ENCODE data around the gene EHMT1.

The EHMT1 gene

DNA sequence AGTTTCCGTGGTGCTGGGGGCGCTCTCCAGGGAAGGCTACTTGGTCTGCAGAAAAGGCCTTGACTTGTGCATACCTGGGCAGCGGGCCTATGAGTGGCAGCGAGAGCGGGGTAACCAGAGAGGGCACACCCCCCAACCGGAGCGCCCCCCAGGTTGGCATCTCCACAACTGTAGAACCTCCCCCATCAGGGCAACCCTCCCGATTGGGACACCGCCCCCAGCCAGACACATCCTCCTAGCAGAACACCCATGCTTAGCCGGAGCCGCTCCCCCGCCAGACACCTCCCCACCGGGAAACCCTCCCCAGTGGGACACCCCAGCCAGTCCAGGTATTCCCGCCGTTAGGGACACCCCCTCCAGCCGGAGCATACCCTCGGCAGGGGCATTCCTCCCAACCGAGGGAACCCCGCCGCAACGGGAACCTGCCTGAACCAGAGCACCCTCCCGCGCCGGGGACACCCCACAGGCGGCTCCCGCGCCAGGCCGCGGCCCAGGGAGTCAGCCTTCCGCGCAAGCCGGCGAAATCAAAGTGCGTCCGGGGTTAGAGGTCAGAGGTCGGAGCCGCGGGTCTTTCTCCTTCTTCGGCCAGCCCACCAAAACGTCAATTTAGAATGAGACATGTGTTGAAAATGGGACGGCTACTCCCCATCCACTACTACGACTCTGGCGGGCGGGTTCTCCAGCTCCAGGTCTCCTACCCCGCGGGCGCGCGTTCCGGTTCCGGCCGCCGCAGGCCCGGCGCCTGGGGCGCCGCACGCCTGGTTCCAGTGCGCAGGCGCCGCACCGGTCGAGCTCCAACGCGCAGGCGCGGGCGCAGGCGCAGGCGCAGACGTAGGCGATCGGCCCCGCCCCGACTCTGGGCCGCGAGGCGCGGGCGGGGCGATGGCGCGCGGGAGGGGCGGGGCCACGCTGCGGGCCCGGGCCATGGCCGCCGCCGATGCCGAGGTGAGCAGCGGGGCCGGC is at the start of gene EHMT1:
Gene EHMT1 (plus strand): TSS at position 901 of the 963 bp plus-strand sequence. CDS start 24 bp downstream, at position 925.
- DNase-seq (ENCODE audit: low read depth in 2 of 2): peak; percentile 82 to 83

DNA sequence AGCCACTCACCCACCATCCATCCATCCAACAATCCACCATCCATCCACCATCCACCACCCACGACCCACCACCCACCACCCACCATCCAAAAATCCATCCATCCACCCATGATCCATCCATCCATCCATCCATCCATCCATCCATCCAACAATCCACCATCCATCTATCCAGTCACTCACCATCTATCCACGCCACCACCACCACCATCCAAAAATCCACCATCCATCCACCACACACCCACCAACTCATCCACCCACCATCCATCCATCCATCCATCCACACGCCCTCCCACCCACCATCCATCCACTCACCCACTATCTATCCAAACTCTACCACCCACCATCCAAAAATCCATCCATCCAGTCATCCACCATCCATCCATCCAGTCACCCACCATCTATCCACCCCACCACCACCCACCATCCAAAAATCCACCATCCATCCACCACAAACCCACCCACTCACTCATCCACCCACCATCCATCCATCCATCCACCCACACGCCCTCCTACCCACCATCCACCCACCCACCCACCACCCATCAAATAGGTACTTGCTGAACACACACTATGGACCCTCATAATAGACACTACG is 49.1 kb upstream of the EHMT1 start:
- no peak for DNase-seq (ENCODE audit: low read depth in 2 of 2)

DNA sequence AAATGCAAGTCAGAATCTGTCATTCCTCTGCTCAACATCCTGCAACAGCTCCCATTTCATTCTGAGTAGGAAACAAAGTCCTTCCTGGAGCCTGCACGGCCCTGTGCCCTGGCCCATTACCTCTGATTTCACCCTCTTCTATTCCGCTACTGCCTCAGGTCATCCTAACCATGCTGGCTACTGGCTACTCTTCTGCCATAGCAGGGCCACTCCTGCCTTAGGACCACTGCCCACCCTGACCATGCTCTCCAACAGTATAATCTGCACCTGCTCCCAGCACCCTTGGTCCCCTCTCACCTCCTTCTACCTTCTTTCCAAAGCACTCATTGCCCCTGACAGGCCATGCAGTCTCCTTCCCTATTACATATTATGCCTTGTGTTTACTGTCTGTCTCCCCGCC is 48.2 kb upstream of the EHMT1 start:
- no peak for DNase-seq (ENCODE audit: low read depth in 2 of 2)

DNA sequence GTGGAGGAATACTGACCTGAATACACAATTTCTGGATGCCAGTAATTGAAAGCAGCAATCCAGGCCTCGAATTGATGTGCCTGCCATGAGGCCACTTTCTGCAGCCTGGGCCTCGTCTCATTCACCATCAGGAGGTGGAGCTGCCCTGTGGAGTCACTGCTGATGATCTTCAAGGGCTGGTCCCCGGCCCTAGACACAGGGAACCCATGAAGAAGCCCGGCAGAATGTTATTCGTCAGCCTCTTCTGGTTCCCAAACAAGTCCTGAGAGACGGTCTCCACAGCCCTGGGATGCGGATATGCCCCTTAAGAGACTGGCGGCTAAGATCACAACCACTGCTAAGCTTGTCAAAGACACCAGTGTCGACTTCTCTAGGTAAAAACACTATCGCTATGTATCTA is 44.6 kb upstream of the EHMT1 start:
- DNase-seq (ENCODE audit: low read depth in 2 of 2): no peak

DNA sequence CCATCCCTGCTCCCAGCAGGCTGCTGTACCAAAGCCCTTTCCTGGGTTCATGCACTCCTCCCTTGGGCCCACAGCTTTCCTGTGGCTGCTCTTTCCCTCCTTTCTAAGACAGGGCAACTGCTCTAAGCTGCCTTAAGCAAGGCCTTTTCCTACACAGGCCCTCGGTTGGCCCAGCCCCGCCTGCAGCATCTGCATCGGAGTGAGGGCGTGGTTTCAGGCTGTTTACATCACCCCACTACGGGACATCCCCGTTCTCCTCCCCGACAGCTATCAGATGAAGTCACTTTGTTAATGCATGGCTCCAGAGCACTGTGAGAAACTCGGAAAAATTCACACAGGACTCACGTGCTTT is 43.5 kb upstream of the EHMT1 start:
- DNase-seq (ENCODE audit: low read depth in 2 of 2): no peak

DNA sequence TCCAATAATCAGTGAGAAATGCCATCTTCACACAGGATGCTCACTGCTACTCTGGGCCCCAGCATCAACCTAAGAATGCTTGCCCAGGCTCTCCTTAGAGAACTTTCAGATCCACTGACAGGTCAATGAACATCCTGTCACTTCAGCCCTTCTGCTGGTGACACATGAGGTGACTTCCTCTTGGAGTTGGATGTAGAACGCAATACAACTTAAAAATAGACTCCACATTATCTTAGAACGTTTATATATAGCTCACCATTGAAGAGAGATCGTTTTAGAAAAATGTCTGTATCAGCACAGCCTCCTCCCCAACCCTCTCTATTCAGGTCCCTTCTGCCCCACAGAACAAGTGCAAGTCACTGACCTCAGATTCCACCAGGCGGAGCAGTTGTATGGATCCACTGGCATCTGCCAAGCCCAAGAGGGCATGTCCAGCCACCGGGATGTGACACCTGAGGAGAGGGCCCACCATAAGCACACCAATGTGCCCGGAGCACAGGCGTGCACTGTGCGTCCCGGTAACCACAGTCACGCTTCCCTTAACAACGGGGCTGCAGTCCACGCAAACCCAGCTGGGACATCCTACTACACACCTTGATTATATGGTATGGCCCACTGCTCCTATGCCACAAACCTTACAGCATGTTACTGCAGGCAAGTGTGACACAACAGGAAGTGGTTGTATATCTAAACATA is 42.9 kb upstream of the EHMT1 start:
- no peak for DNase-seq (ENCODE audit: low read depth in 2 of 2)

DNA sequence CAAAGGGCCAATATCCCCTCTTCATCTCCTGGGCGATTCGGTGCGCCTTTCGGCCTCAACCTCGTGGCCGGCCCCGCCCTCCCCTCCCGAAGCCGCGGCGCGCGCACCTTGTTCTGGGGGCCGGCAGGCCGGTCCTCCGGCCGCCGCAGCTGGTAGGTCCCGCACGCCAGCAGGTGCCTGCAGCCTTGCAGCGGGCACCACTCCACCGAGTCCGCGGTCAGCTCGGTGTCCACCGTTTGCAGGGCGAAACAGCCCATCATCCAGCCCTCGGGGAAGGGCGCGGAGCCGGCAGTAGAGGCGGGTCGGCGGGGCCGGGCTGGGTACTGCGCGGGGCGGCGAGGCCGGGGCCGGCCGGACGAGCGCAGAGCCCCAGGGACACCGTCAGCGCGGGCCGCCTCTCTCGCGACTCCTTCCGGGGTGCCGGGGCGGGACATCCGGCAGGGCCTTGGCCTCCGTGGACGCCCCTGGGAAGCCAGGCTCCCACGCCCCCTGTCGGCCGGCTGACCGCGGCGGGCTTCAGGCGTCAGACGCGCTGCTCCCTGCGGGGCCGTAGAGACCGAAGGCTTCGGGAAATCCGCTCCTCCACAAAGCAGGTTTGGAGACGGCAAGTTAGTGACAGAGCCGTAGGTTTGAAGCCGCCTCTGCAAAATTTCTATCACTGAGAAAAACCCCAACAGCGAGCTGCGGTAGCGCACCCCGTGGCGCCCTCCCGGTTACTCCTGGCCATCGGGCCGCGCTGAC is 40.1 kb upstream of the EHMT1 start, which contains the start of gene DPH7:
Gene DPH7 (minus strand): TSS at position 408 of the 741 bp plus-strand sequence. CDS start 148 bp downstream, at position 260.
- DNase-seq (ENCODE audit: low read depth in 2 of 2): peak; percentile 94 to 95

DNA sequence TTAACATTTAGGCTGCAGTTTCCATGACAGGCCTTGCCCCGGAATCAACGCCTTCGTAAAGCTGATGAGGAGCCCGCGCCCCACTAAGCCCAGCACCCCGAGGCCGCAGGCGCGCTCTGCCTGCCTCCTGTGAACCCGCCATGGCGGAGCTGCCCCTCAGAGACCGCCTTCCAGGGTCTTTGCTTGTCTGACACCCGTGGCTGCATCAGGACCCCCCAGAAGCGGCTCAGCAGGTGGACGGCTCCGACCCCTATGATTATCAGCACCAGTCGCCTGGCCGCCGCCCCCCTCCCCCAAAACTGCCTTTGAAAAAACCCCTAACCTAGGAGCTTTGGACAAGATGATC is 39.6 kb upstream of the EHMT1 start:
- DNase-seq (ENCODE audit: low read depth in 2 of 2): no peak

DNA sequence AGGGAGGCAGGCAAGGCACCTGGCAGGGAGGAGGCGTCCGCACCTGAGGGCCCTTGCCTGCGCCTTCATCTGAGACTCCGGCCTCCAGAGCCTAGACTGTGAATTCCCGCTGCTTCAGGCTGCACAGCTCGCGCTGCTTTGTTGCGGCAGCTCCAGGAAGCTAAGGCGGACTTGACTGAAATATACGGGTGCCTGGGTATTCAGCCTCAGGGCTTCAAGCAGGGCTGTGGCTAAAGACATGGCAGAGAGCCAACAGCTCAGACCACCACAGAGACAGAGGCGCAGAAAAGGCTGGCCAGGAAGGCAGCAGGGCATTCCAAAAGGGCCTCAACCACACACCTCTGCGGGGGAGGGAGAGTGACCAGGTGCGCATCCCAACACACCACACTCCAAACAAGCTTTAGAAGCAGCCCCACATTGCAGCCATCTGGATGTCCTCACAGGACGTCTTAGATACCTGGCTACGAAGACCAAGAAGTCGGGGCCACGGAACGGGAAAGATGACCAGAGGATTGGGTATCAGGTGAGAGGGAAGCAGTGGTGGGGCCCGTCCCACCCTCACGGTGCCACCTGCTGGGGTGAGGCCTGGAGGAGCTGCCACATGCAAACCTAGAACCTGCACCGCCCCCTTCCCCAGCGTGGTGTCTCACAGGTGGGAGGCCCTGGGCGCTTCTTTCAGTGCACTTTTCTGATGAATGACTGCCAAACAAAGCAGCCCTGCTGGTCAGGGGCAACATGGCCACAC is 38.4 kb upstream of the EHMT1 start:
- DNase-seq (ENCODE audit: low read depth in 2 of 2): no peak

DNA sequence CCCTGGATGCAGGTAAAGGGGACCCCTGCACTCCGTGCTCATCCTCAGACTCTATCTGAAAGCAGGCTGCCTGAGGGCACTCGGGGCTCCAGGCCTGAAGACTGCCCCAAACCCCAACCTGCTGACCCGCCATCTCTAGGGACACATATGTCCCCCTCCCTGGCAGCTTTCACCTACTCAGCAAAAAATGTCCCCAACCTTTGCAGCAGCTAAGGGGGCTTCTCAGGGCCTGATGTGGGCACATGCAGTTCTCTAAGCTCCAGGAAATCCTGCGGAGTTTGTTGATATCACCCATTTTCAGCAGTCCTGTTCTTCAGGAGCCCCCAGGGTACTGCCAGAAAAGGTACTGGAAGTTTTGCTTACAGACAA is 37.9 kb upstream of the EHMT1 start:
- no peak for DNase-seq (ENCODE audit: low read depth in 2 of 2)

DNA sequence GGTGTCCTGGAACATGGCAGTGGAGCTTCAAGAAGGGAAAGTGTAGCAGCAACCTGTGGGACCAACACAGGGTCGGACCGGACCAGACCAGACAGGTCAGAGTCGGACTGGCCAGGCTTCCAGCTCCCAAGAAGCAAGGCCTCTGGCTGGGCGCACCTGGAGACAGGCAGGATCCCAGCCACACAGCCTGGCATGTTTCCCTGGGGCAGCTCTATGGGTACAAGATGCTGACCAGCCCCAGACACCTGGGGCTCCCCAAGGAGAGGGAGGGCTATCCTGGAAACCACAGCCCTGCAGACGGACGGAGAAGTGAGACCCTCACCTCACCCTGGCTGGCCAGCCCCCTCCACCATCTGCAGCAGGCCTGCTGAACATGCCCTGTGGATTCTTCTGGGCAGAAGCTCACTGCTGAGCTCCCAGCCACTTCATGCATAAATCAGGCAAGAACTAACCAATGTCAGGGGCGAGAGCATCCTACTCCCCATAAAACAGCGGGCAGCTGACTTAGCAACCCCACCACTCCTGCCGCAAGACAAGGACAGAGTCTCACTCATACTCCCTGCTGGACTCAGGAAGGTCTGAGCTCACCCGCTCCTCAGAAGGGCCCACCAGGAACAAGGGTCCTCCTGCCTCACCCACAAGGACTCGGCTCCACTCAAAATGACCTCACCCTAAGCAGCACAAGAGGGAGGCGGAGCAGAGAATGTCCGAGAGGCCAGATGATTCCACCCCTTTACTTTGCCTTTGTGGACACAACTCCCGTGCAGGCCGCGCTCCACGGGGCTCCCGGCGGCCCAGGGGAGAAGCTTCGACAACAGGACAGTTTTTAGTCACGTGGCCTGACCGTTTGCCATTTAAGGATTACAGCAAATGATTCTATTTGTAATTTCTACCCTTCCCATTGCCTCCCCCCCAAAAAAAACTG is 37.2 kb upstream of the EHMT1 start:
- DNase-seq (ENCODE audit: low read depth in 2 of 2): no peak

DNA sequence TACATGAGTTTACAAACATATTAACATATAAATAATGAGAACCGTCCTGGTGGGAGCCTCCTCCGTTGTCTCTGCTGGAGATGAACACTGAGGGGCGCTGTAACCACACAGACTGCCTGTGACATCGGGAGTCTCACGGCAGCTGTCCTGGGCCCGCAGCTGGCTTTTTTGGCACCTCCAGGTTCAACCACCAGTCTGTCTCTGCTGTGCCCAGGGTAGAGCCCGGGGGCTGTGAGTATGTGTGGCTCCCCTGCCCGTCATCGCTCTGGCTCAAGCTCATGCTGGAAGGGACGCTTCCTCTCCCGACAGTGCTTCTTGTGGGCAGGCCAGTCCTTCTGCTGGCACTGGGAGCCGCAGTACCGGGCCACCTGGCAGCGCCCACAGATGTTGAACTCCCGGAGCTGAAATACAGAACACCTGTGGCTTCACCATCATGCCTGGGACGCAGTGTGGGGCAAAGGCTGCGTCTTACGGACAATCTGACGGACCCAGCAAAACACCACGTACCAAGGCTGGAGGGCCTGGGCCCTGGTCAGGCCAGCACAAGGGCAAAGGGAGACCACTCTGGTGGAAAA is 36.4 kb upstream of the EHMT1 start:
- no peak for DNase-seq (ENCODE audit: low read depth in 2 of 2)

DNA sequence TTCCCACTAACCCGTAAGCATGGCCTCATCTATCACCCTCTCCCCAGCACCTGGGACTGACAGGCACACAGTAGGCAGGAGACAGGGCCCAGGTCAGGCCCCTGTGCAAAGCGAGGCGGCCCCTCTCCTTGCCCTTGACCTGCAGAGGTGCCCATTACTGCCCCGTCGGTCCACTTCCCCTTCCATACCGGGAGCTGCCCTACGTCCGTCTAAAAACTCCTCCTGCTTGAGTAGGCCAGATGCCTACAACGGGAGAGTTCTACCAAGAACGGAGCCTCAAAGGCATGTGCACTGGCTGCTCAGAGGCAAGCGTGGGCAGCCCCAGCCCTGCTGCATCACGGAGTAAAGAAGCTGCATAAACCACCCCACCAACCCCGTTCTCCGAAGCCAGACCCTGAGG is 35.5 kb upstream of the EHMT1 start:
- DNase-seq (ENCODE audit: low read depth in 2 of 2): no peak

DNA sequence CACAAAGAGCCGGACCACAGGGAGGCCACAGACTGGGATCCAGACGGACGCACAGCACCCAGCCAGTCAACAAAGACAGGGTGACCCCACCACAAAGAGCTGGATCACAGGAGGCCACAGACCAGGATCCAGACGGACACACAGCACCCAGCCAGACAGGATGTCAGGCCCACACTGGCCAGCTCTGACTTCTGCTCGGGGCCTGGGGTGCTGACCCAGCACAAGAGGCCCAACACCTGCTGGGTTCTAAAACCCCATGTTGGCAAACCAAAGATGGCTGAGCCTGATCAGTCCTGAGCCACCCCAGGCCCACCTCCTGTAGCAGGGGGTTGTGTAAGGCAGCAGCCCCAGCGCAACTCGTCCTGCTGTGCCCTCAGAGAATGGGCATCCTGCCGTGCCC is 34.8 kb upstream of the EHMT1 start:
- DNase-seq (ENCODE audit: low read depth in 2 of 2): no peak

DNA sequence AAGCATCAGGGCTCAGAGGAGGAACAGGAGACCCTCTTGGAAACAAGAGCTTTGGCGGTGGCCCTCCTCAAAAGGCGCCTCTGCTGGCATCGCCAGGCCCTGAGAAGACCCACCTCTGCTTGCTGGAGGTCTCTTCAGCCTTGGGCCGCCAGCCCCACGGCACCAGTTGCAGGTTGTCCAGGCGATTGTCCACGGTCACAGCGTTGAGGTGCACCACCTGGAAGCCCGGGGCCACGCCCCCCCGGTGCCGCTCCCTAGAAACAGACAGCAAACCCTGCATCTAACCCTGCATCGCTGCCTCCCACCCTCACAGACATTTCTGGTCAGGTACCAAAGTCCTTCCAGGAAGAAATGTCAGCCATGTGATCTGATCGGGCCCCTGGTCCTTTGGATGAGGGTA is 32.0 kb upstream of the EHMT1 start:
- no peak for DNase-seq (ENCODE audit: low read depth in 2 of 2)

DNA sequence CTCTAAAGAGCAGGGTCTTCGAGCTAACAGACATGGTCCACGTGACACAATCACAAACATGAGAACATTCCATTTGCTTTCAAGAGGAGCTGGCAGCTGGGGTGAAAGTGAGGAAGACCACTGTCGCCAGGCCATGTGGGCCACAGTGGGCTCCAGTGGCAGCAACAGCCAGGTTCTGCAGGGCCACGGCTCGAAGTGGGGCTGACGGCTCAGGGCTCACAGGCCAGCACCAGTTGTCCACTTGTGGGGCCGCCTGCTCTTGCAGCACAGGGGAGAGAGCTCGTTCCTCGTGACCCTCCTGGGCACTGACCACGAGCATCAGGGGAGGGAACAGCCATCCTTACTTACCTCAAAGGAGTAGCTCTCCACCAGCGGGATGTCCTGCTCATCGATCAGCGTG is 30.5 kb upstream of the EHMT1 start:
- no peak for DNase-seq (ENCODE audit: low read depth in 2 of 2)

DNA sequence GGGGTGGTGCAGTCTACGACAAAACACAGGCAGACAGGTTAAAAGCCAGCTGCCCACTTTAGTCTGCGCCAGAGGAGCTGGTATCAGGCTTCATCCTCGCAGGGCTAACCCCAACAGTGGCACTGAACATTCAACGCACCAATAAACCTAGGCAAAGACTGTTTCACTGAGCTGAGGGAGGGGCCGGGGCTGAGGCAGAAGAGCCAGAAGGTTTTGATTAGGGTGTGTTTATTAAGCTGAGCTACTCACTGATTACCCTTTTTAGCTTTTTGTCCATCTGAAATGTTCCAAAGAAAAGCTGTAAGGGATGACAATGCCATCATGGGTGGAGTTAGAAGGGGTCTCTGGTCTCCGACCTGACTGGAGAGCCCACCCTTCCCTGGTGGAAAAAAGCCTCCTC is 29.9 kb upstream of the EHMT1 start:
- no peak for DNase-seq (ENCODE audit: low read depth in 2 of 2)

DNA sequence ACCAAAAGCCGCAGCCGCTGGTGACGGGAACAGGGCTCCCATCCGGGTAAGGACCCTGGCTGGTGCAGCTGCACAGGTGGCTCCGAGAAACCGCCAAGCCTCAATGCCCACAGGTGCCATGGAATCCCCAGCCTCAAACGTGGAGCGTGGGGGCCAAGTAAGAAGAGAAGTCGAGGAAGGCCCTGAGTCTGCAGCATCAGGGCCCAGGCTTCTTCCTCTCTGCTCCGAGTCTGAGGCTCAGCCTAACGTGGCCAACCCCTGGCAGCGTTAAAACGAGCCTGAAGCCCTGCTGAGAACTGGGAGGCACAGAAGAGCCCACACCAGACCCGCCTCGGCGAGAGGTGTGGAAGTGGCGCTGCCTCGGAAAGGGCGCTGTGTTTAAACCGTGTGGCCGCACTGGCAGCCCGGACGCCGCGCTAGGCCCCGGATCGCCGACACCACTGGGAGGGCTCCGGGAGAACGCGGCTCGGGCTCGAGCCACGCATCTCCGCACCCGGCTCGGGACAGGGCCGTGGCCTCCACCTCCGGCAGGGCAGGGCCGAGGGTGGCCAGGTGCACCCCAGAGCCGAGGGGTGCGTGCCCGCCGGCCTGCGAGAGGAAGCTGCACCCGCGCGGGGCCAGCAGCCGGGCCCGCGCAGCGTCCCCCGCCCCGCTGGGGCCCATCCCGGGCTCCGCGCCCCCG is 29.2 kb upstream of the EHMT1 start:
- no peak for DNase-seq (ENCODE audit: low read depth in 2 of 2)

DNA sequence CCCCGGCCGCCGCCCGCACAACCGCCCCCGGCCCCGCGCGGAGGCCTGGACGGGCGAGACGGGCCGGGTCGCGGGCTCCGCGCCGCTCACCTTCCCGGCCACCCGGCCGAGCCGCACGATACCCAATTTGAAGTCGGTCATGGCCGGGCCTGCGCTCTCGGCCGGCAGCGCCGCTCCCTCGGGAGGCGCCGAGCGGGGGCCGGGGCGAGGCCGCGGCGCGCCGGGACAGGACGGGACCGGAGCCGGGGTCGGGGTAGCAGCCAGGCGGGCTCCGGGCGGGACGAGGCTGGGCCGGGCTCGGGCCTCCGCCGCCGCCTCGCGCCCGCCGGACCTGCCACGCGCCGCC is 28.7 kb upstream of the EHMT1 start:
- no peak for DNase-seq (ENCODE audit: low read depth in 2 of 2)

Data from activated CD4-positive, alpha-beta T cell treated with anti-CD3 and anti-CD28 coated beads for 24 hours (primary cell).